ENCODE measurements around the gene CTCF. TPM values are rescaled to one million over a fixed set of nuclear protein-coding genes. Genes with fewer than 3 reads are reported as not detected.

The CTCF gene
- total and polyA plus RNA-seq, 4 donors = 10.1 to 35.3 (median 15.5) TPM

- no peak for TF ChIP-seq REST (IDR thresholded peaks at IDR 0.05)
- TF ChIP-seq RAD21 (IDR thresholded peaks at IDR 0.05) = peak; percentile 39 to 44
These were observed 1.6 kb downstream of the CTCF start (continued) for GRCh38 chr16:67563708-67564468.

- no peak overlapping the region for H3K9ac ChIP-seq (ENCODE audit: low read depth in 1 of 2, low read length in 2 of 2)
- no peak overlapping the region for H3K27ac ChIP-seq (ENCODE audit: low read depth in 1 of 2, low read length in 2 of 2)
- no peaks in the 10 kb centered on the region for H3K36me3 ChIP-seq (ENCODE audit: control insufficient read depth in 4 of 4, insufficient read depth in 3 of 4, low read depth in 1 of 4, low read length in 3 of 4)
- H3K4me1 ChIP-seq (ENCODE audit: control insufficient read depth in 4 of 4, insufficient read depth in 4 of 4, low read length in 3 of 4) = peaks cover 5 to 37% (median 29%) of the 10 kb centered on the region in 4 donors
- no peaks in the 10 kb centered on the region for H3K27me3 ChIP-seq (ENCODE audit: control insufficient read depth in 4 of 4, insufficient read depth in 4 of 4, low read length in 3 of 4)
- no peak for DNase-seq (ENCODE audit: low spot score)
- H3K9me3 ChIP-seq (ENCODE audit: control insufficient read depth in 4 of 4, low read length in 3 of 4) = no peaks in the 10 kb centered on the region
- WGBS = 94% methylated on average over 8 of the region's 8 CpGs
- no peak for TF ChIP-seq EGR1 (IDR thresholded peaks at IDR 0.05; ENCODE audit: low read depth in 2 of 2)
- TF ChIP-seq JUND (IDR thresholded peaks at IDR 0.05) = no peak
- TF ChIP-seq SP1 (IDR thresholded peaks at IDR 0.05) = no peak
- no peak for TF ChIP-seq ZBTB33 (IDR thresholded peaks at IDR 0.05)
- no peak for TF ChIP-seq HNF4G (IDR thresholded peaks at IDR 0.05)
- no peak for TF ChIP-seq YY1 (IDR thresholded peaks at IDR 0.05)
- no peak for TF ChIP-seq FOXA2 (IDR thresholded peaks at IDR 0.05)
- no peak for TF ChIP-seq ATF3 (IDR thresholded peaks at IDR 0.05)
- no peak for TF ChIP-seq REST (IDR thresholded peaks at IDR 0.05)
- TF ChIP-seq FOXA1 (IDR thresholded peaks at IDR 0.05) = no peak
- TF ChIP-seq TAF1 (conservative IDR thresholded peaks at IDR 0.05) = no peak
- TF ChIP-seq GABPA (IDR thresholded peaks at IDR 0.05 in 1 of 2, conservative IDR thresholded peaks at IDR 0.05 in 1 of 2) = no peak
- TF ChIP-seq MAX (IDR thresholded peaks at IDR 0.05) = no peak
- no peak for TF ChIP-seq HNF4A (conservative IDR thresholded peaks at IDR 0.05)
- TF ChIP-seq NR2F2 (IDR thresholded peaks at IDR 0.05) = no peak
- no peak for TF ChIP-seq CTCF (IDR thresholded peaks at IDR 0.05; ENCODE audit: low read depth, low read length, missing input control)
- no peak overlapping the region for H3K4me3 ChIP-seq (ENCODE audit: low read depth in 1 of 3, low read length in 3 of 3)
These were observed 3.3 kb downstream of the CTCF start for GRCh38 chr16:67565470-67566100.
